Inferior parietal cortex (tissue), 1 donor: ENCODE measurements around the gene ADGRE2.
"Not testable (repeated sequence)": the region's sequence is repeated elsewhere in the genome, so short reads cannot be mapped to it uniquely, and the experiment has no call there.

Experiments used
- DNase-seq: peaks from one replicate; pipeline ENCODE4 v3.0.0-alpha.2; 2016; ENCODE audit errors: extremely low spot score

Gene ADGRE2

GRCh38 chr19:14779151-14779550, 791 bp upstream of the ADGRE2 start:
- no peak for DNase-seq

GRCh38 chr19:14777645-14778044, 715 bp downstream of the ADGRE2 start:
- DNase-seq, result not testable (repeated sequence)

- no peak for DNase-seq
Observed at GRCh38 chr19:14775869-14776586, 2.3 kb downstream of the ADGRE2 start.

GRCh38 chr19:14775326-14775725, 3.0 kb downstream of the ADGRE2 start:
- not testable (repeated sequence) for DNase-seq

GRCh38 chr19:14774373-14774772, 4.0 kb downstream of the ADGRE2 start:
- no peak for DNase-seq

DNA sequence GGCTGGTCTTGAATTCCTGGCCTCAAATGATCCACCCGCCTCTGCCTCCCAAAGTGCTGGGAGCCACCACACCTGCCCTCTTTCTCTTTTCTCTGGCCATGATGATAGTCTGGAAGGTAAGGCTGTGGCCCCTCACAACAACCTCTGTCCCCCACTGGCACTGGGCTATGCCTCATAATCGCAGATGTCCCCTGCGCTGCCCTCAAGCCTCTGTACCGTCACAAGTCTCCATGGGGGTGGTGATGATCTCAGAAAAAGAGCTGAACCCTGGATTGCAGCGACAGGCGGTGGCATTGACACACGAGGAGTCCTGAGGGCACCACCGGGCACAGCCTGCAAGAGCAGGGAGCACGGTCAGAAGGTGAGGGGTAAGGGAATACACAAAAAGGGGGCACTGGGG, 4.6 kb downstream of the ADGRE2 start:
- DNase-seq, result not testable (repeated sequence)

- DNase-seq, result no peak
Observed at GRCh38 chr19:14772995-14773394, 5.4 kb downstream of the ADGRE2 start.

GRCh38 chr19:14772467-14772866, 5.9 kb downstream of the ADGRE2 start:
- no peak for DNase-seq

GRCh38 chr19:14770944-14771839, 7.2 kb downstream of the ADGRE2 start:
- no peak for DNase-seq

DNA sequence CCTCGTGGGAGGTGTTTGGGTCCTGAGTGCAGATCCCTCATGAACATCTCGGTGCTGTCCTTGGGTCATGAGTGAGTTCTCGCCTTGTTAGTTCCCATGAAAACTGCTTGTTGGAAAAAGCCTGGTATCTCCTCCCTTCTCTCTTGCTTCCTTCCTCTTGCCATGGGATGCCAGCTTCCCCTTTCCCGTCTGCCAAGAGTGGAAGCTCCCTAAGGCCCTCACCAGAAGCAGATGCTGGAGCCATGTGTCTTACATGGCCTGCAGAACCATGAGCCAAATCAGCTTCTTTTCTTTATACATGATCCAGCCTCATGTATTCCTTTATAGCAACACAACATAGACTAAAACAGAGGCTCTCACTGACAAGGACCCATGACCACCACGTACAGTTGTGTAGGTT, 8.2 kb downstream of the ADGRE2 start:
- no peak for DNase-seq

- DNase-seq, result no peak
Observed at GRCh38 chr19:14769201-14769600, 9.2 kb downstream of the ADGRE2 start.

- no peak for DNase-seq
Observed at GRCh38 chr19:14768001-14768400, 10.4 kb downstream of the ADGRE2 start.

DNA sequence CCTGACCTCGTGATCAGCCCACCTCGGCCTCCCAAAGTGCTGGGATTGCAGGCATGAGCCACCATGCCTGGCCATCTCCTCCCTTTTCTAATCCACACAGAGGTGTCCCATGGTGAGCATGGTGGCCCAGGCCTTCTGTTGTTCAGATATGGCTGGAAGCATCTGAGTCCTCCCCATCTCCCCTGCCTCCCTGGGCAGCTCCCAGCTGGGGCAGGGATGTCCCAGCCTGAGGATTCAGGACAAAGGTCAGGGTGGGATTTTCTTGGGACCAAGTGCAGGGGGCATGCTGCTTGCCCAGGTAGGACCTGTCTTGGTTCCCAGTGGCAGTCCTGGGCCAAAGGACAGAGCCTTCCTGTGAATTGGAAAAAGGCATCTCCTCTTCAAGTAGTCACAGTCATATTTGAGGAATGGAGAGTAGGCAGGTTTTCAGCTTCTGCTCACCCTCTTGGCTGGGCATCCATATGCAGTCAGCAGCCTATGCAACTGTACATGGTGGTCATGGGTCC, 10.8 kb downstream of the ADGRE2 start:
- DNase-seq, result no peak

DNA sequence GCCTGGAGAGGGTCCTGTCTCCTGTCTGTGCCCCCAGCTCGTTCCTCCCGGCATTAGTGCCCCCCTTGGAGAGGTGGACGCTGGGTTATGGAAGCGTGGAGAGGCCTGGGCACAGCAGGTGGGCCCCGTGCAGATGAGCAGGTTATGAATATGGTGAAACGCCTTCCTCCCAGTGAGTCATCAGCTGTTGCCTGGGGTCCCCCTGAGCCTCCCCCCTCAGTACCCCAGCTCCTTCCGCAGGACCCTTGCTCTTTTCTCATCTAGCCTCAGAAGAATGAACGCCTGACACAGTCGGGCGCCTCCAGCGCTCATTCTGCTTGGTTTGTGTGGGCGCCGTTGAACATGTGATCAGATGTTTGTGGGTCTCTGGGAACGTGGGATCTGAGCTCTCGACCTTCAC, 12.5 kb downstream of the ADGRE2 start:
- DNase-seq, result not testable (repeated sequence)

DNA sequence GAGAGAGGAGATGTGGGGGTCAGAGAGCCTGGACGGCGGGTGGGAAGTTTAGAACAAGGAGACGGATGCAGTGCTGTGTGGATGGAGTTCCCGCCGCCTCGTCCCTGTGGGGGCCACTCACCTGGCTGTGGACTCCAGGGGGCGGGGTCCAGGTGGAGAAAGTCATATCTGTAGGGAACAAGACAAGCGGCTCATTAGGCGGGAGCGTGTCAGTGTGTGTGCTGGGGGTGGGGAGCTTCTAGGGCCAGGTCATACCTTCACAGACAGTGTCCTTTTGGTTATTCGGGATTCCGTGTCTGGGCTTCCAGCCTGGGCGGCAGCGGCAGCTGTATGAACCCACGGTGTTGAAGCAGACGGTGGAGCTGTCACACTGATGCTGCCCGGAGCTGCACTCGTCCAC, 13.0 kb downstream of the ADGRE2 start:
- not testable (repeated sequence) for DNase-seq

DNA sequence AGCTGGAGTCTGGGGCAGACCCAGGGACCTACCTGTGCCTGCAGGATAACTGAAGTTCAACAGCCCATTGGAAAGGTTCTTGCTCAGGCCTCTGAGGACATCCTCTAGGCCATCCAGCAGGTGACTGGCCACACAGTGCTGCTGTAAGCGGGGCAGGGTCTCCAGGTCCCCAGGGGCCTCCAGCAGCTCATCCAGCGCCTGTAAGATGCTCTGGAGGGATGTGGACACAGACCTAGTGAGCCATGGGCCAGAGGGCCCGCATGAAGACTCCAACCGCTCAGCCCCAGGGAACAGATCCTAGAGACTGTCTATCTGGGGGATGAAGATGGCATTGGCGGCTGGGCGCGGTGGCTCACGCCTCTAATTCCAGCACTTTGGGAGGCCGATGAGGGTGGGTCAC, 14.0 kb downstream of the ADGRE2 start:
- DNase-seq, result no peak

- no peak for DNase-seq
Observed at GRCh38 chr19:14763497-14764145, 14.7 kb downstream of the ADGRE2 start.

DNA sequence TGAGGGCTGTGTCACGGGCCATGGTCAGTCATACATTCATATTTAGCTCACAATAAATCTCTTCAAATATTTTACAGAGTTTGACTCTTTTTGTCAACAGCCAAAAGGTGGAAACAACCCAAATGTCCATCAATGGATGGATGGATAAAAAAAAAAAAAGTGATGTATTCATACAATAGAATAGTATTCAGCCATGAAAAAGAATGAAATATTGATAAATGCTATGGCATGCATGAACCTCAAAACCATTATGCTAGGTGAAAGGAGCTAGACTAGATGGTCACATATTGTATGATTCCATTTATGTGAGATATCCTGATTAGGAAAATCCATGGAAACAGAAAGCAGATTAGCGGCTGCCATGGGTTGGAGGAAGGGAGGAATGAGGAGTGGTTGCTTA, 16.2 kb downstream of the ADGRE2 start:
- no peak for DNase-seq

GRCh38 chr19:14761607-14762006, 16.8 kb downstream of the ADGRE2 start:
- no peak for DNase-seq

DNA sequence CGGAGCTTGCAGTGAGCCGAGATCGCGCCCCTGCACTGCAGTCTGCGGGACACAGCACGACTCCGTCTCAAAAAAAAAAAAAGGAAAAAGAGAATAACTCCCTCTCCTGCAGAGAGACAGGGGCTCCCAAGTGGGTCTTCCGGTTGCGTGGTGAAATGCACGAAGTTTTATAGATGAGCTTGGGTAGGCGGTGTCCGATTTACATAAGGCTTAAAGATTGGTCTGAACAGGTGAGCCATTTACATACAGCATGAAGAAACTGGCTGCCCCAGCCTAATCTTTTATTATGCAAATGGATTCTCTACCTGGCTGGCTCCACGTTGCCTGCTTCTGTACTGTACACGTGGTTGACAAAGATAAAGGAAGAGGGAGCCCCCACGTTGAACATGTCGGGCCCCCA, 19.5 kb downstream of the ADGRE2 start:
- DNase-seq, result no peak

DNA sequence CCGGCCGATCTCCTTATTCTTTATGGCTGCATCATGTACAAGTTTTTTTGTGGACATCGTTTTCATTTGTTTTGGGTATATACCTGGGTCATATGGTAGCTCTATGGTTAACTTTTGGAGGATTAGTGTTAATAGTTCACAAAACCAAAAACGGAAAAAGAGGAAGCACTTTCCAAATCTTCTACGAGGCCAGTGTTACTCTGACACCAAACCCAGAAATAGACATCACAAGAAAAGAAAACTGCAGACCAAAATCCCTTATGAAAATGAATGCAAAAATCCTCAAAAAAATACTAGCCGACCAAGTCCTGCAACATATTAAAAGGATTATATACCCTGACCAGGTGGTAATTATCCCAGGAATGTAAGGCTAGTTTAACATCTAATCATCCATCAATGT, 29.8 kb downstream of the ADGRE2 start:
- DNase-seq, result no peak

DNA sequence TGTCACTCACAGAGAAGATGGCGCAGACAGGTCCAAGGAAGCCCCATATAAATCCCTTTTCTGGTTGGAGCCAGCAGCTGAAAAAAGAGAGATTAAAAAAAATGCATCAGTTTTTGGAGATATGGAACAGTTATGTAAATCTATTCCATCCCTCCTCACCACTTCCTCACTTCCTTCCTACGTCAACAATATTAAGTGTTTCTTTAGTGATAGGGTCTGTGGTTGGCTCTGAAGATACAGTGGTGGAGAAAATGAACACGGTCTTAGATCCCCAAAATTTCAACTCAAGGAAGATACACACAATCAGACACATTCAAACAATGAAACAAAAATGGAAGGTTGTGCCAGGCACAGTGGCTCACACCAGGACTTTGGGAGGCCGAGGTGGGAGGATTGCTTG, 31.5 kb downstream of the ADGRE2 start:
- DNase-seq, result no peak
